Posterior cingulate gyrus (tissue), 11 donors: ENCODE measurements around the gene ARHGEF11.
"Not testable (repeated sequence)": the region's sequence is repeated elsewhere in the genome, so short reads cannot be mapped to it uniquely, and the experiment has no call there.

Source experiments
- DNase-seq, 10 donors: peaks; one replicate each; pipeline versions ENCODE4 v3.0.0 to v3.0.0-alpha.2; 2020 to 2021; ENCODE audit warnings: mixed read lengths in 3 of 10
- intact Hi-C: fragments of 100-400 bp; cut with DNase I; formaldehyde crosslinking; loops from one replicate; pipeline ENCODE4 v1.15.1; 2023

The ARHGEF11 gene

DNA sequence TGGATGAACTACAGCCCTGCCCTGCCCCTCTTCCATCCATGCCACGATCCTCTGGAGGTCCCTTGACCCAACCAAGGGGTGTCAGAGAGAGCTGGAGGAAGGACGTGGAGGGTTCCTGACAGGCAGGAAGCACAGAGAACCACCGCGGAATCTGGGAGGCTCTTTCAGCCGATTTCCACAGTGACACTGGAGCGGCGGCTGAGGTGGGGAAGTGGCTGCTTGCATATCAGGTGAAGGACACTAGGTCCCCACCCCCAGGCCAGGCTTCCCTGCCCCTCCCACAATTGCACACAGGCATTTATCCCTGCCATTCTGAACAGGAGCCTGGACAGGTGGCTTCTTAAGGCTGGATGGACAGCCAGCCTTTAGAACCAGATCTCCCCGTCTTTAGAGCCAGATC, 107.7 kb downstream of the ARHGEF11 start:
- peak in 2 of 10 donors; percentile 31 to 68 for DNase-seq
- intact Hi-C loops: no loop called here

DNA sequence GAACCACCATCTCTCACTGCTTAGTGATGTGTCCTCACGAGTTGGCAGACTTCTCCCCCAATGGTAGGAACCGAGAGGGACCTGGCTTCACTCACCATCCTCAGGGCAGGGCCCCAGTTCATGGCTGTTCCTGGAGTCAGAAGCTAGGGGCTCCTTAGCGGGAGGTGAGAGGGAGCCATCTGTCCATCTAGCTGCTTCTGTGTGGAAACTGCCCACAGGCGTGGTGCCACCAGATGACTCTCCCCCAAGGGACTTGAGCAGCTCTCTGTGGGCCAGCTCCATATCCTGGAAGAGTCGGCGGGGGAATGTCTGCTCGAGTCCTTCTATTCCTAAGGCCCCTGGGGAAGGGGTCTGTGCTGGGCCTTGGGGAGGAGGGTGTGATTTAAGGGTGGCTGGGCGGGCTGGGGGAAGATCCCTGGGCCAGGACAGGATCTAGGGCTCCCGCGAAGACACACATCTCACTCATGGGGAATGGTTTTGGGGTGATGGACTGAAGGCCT, 108.8 kb downstream of the ARHGEF11 start:
- peak in 2 of 10 donors; percentile 34 to 64 for DNase-seq
- intact Hi-C loops: no loop called here

DNA sequence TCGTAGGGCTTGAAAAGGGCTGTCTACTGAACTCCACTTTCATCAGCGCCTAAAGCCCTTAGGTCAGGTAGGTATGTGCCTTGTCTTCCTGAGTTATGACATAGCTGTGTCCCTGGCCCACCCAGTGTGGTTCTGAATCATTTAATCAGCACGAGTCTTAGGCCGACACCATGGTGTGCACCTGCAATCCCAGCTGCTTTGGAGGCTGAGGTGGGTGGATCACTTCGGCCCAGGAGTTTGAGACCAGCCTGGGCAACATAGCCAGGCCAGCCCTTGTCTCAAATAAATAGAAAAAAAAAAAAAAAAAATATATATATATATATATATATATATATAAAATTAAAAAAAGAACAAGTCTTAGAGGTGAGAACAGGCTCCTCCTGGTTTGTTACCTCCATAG, 109.4 kb downstream of the ARHGEF11 start:
- peak in 2 of 10 donors; percentile 49 to 59 for DNase-seq
- intact Hi-C loops: no loop called here

DNA sequence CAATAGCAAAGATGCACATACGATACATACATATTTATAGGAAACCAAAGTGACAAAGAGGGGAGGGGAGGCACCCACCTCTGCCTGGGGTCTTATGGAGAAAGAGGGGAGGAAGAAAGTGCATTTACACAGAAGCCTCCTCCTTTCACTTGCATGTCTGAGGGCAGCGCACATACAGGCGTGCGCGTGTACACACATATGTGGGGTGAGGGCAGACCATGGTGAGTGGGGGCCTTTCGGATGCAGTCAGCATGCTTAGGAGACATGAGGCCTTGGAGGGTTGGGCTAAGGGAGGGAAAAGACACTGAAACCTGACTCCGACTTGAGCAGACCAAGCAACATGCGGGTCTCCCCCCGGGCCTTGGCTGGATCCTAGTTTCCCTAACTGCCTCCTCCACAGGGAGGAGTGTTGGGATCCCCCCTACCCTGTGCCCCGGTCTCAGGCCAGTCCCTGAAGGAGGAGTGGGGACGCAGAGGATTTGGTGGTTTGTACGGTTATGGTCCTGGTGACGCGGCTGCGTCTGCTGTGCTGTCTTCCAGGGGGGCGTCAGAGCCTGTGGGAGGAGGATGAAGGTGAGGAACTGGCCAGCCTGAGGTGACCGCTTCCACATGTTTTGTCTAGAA, 109.9 kb downstream of the ARHGEF11 start:
- intact Hi-C loops: no loop called here
- DNase-seq: peak in 2 of 10 donors; percentile 47 to 52

DNA sequence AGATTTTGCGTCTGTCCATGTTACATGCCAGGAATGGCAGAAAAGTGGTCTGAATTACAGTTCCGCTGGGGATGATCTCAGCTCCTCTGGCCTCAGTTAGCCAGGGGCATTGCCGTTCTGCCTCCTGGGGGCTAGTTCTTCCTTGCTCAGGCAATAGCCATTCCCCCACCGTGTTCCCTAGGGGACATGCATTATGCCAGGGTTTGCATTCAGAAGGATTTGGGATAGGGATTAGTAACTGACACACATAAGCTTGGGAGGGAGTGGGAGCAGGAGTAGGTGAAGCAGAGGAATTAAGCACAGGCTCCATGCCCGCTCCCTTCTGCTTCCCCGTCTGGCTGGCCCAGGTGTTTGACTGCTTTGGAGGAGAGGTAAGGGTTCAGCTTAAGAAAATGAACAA, 112.4 kb downstream of the ARHGEF11 start:
- intact Hi-C loops: no loop called here
- peak in 2 of 10 donors; percentile 33 to 34 for DNase-seq

DNA sequence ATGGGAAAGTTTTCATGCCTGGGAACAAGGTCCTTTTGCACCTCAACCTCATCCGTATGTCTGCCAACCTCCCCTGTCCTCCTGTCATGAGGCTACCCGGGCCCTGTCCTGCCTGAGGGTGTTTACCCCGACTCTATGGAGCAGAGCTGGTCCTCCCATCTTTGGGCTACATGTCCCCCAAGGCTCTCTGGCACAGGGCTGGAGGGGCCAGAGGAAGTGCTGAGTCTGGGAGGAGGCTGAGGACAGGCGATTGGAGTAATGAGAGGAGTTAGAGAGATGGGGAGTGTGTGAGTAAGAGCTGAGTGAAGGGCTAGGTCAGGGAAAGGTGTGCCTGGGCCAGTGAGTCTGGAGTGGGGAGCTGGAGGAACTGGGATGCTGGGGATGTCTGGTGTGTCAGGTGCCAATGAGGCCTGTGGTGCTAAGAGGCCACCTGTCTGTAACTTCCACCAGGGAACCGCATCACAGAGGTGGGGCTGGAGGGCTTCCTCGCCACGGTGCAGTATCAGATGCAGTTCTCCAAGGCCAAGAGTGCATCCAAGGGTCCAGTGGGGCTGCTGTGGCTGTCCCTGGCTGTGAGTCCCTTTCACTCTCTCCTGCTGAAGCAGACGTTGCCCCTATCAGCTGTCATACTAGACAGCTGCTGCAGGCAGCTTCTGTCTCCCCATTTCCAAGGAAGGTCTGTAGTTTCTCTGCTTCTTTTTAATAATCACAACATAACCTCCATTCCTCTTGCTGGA, 113.4 kb downstream of the ARHGEF11 start:
- DNase-seq: peak in 2 of 10 donors; percentile 71 to 78
- intact Hi-C loops: no loop called here

DNA sequence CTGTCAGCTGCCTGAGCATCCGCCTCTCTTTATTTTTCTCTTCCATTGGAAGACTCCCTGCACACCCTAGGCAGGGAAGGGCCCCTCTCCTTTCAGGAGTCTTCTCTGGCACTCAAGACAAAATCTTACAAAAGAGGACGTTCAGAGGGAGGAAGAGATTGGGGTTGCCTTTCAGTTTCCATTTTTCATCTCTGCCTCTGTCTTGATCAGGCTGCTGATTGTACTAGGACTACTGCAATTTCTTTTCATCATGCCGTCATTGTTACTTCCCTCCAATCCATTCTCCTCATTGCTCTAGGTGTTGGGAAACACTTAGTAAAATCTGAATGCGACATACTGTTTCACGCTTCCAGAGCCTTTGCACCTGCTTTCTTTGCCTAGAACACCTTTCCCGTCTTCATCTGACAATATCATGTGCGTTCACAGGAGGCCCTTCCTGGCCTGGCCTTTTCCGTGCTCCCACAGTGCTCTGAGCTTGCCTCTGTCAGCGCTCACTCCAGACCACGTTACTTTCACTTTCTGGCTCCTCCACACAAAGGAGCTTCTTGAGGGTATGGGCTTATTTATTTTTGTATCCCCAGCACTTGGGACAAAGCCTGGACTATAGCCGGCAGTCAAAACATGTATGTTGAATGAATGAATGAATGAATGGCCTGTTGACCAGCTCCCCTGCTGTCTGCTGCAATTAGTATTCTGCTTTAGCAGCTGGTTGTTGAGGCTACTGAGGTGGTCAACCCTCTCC, 114.2 kb downstream of the ARHGEF11 start:
- intact Hi-C loops: no loop called here

DNA sequence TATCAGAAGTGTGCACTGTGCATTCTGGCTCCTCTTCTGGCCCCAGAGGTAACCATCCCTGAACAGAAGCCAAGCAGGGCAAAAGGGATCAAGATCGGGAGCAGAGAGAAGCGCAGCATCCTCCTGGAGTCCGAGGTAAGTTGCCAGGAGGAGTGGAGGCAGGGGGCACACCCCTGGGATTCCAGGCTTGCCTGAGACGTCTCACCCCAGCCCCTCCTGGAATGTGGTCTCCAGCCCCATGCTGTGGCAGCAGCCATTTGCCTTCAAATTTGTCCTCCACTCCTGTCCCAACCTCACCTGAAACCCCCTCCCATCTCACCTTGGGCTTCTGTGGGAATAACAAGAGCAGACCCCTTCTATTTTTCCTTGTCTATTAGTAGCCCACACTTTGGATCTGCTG, 115.1 kb downstream of the ARHGEF11 start:
- DNase-seq: peak in 1 of 10 donors; percentile 53
- intact Hi-C loops: no loop called here

More for the DNA sequence above, 114.2 kb downstream of the ARHGEF11 start:
- peak in 2 of 10 donors; percentile 11 to 31 for DNase-seq

DNA sequence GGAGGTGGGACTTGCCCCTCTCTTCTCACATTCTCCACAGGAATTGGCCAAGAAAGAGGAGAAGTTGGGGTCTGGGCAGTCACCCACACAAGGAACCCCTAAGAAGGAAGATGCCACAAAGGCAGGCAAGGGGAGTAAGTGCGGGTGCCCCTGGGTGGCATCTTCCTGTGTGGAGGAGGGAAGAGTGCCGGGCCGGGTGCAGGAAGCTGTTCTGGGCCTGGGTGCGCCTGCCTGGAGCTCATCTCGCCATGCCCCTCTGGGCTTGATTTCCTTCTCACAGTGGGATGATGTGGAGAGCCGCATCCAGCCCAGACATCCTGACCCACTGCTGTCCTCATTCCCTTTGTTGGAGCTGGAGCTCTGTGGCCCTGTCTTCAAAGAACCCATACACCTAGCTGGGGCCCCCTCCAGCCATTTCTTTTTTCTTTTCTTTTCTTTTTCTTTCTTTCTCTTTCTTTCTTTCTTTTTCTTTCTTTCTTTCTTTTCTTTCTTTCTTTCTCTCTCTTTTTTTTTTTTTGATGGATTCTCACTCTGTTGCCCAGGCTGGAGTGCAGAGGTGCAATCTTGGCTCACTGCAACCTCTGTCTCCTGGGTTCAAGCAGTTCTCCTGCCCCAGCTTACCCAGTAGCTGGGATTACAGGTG, 115.8 kb downstream of the ARHGEF11 start:
- intact Hi-C loops: no loop called here

DNA sequence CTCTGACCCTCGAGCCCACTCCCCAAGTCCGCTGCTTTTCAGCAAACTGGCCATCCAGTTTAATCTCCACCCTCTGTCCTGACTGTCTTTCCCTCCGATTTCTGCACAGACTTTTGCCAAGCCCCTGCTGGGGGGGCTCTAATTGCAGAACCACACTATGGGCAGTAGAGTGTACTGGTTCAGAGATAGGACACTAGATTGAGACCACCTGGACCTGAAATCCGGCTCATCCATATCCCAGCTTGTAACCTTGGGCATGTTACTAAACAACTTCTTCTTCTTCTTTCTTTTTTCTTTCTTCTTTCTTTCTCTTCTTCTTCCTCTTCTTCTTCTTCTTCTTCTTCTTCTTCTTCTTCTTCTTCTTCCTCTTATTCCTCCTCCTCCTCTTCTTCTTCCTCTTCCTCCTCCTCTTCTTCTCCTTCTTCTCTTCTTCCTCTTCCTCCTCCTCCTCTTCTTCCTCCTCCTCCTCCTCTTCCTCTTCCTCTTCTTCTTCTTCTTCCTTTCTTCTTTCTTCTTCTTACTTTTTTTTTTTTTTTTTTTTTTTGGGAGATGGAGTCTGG, 117.4 kb downstream of the ARHGEF11 start:
- DNase-seq: no peak
- intact Hi-C loops: no loop called here

More for the DNA sequence above, 115.8 kb downstream of the ARHGEF11 start:
- peak in 2 of 10 donors; percentile 18 to 69 for DNase-seq

DNA sequence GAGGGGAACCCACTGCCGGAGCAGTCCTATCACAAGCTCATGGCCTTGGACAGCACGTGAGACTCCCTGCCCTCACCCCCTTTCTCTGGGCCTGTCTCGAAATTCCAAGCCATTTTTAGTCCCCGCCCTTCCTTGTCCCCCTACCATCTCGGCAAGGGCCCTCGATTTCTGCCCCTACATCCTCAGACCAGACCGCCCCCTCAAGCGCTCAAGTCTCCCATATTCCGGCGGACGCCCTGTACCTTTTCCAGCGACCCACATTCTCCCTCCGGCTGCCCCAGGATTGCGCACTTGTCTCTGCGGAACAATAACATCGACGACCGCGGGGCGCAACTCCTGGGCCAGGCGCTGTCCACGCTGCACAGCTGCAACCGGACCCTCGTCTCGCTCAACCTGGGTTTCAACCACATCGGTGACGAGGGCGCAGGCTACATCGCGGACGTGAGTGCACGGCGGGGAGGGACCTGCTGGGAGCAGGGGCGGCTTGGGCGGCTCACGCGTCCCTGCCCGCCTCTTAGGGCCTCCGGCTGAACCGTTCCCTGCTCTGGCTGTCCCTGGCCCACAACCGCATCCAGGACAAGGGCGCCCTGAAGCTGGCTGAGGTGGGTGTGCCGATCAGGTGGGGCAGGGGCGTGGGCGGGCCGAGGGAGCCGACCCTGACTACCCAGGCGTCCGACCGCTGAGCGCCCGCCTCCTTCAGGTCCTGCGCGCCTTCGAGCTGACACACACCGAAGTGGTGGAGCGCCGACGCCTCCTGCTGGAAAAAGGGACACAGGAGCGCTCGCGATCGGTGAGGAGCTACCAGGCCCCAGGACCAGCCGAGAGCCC, 118.1 kb downstream of the ARHGEF11 start:
- peak in 7 of 10 donors; percentile 36 to 91 (median 58) for DNase-seq
- intact Hi-C loops: no loop called here

DNA sequence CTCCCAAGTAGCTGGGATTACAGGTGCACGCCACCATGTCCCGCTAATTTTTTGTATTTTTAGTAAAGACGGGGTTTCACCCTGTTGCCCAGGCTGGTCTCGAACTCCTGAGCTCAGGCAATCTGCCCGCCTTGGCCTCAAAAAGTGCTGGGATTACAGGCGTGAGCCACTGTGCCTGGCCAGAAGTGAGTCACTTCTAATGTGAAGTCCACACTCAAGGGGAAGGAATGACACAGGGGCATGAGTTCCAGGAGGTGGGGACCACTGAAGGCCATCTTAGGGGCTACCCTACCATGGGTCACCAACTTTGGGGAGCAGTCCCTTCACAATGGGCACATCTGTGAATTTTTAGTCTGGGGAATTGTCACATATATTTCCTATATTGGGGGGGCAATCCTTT, 118.8 kb downstream of the ARHGEF11 start:
- intact Hi-C loops: not testable (repeated sequence)
- peak in 2 of 10 donors; percentile 29 to 35 for DNase-seq

DNA sequence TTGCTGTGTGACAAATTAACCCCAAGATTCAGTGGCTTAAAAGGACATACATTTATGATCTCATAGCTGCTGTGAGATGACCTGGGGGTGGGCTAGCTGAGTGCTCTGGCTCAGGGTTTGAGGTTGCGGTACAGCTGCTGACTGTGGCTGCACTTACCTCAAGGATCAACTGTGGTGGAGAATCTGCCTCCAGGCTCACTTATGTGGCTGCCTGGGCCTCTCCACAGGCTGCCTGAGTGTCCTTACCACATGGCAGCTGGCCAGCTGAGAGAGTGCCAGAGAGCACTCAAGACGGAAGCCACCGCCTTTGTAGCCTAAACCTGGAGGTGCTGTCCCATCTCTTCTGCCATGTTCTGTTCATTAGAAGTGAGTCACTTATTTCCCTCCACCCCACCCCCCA, 119.4 kb downstream of the ARHGEF11 start:
- DNase-seq: peak in 2 of 10 donors; percentile 47 to 67
- intact Hi-C loops: no loop called here

DNA sequence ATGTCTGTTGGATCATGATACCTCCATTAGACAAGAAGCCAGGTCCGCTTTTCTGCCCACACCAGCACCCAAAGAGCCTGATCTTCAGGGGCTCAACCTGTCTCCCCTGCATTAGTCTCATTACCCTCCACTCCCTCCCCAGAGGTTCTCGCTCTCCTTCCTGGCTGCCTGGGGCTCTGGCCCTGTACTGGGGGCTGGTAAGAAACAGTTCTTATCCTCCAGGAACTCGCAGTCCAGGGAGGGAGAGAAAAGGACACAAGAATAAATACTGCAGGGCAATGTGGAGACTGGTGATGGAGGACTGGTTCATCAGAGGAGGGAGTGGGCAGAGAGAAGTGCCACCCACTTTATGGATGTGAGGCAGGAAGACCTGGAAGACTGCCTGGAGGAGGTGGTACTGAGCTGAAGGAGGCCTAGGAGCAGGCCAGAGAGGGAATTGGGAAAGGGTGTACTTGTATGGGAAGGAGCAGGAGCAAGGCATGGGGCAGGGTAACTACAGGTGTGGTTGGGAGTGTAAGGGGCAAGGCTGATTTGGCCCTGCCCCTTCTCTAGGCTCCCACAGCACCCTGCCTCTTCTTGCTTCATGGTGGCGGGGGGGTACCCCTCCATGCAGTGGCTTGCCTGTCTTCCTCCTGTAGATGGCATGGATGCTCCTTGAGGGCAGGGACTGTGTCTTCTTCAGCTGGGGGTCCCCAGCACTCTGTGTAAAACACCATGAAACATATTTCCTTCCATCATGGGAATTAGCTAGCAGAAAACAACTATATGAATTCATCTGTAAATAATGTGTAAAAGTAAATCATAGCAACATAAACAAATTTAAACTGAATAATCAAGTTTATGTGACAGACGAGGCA, 120.2 kb downstream of the ARHGEF11 start:
- peak in 1 of 10 donors; percentile 20 for DNase-seq
- intact Hi-C loops: no loop called here

DNA sequence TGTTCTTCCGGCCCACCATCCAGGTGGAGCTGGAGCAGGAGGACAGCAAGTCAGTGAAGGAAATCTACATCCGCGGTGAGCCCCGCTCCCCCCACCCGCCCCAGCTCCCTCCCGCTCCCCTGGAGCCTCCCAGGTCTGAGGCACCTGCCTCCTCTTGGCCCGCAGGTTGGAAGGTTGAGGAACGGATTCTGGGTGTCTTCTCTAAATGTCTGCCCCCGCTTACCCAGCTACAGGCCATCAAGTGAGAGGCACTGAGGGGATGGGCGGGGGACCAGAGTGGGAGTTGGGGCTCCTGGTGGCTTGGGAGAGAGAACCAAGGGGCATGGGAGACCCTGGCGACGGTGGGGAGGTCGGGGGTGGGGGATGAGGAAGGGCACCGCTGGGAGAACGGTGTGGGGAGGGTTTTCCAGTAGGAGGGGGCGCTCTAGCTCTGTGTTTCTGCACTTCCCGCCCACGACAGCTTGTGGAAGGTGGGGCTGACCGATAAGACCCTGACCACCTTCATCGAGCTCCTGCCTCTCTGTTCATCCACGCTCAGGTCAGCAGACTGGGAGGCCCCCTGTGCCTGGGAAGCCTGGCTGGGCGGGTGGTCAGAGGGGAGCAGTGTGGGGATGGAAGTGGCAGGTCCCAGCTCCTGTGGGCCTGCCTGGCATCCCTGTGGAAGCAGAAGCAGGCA, 120.9 kb downstream of the ARHGEF11 start:
- DNase-seq: peak in 3 of 10 donors; percentile 25 to 69 (median 49)
- intact Hi-C loops: no loop called here

DNA sequence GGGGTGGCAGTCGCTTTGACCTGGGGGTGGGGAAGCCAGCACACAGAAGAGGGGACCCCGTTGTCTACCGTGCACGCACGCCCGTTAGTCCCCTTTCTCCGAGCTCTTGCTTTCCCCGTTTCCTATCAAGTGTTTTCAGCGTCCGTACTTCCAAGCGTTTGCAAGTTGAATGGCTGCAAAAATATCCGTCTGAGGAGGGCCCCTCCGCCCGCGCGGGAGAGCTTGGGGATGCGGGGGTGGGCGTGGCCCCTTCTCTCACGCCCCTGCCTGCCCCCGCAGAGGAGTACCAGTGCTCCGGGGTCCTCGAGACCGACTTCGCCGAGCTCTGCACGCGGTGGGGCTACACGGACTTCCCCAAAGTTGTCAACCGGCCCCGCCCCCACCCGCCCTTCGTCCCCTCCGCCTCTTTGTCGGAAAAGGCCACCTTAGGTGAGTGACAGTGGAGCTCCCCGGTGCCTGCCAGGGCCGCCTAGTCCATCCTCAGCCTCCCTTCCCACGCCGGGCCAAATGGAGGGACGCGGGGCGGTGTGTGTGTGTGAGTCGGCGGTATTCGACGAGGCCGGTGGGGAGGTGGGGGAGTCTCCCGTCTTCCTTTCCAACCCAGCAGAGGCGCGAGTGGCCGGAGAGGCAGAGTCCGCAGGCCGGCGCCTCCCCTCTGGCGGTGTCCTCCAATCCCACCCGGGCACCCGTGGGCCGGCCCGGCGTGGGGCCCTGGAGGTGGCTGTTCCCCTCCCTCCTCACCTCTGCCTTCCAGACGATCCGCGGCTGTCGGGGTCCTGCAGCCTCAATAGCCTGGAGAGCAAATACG, 121.7 kb downstream of the ARHGEF11 start:
- intact Hi-C loops: no loop called here
- peak in 3 of 10 donors; percentile 49 to 83 (median 67) for DNase-seq
